Esophagus squamous epithelium (tissue), 5 donors: ENCODE data around the gene DAGLB. TPM values are rescaled to one million over a fixed set of nuclear protein-coding genes. Genes with fewer than 3 reads are reported as not detected.
A peak's percentile ranks its signal among the peaks of the same experiment; 100 is the strongest.

ENCODE experiments used
- DNase-seq: peaks from one replicate; lab custom pipeline; 2025; lab: John Stamatoyannopoulos, UW
- H3K27ac ChIP-seq, 4 donors: fragments of 200-600 bp; sonication (generic); one replicate each; pipeline ENCODE4 v1.5.1; 2016 to 2019; ENCODE audit warnings: mild to moderate bottlenecking in 1 of 4
- H3K27me3 ChIP-seq, 4 donors: fragments of 200-600 bp; sonication (generic); 1 replicate in 3 of 4; 2 replicates in 1 of 4; pipeline versions ENCODE4 v1.5.1 to v1.6.0; 2017 to 2021; ENCODE audit warnings: antibody characterized with exemption in 1 of 4
- H3K36me3 ChIP-seq, 3 donors: fragments of 200-600 bp; sonication (generic); one replicate each; pipeline ENCODE4 v1.5.1; 2016 to 2019
- H3K4me1 ChIP-seq, 3 donors: fragments of 200-600 bp; sonication (generic); one replicate each; pipeline ENCODE4 v1.5.1; 2017 to 2019
- H3K4me3 ChIP-seq, 4 donors: fragments of 200-600 bp; sonication (generic); 1 replicate in 3 of 4; 2 replicates in 1 of 4; pipeline ENCODE4 v1.5.1; 2016 to 2019; ENCODE audit warnings: mild to moderate bottlenecking in 2 of 4, moderate library complexity in 1 of 4
- H3K9me3 ChIP-seq, 3 donors: fragments of 200-600 bp; sonication (generic); one replicate each; pipeline ENCODE4 v1.5.1; 2016 to 2019
- CTCF ChIP-seq, 6 experiments: fragments of 450-650 bp in 4 of 6; fragments of 200-600 bp in 2 of 6; sonication (generic) in 2 of 6; IDR thresholded peaks; one replicate each; pipeline ENCODE4 v1.5.1; 2016 to 2019; ENCODE audit warnings: antibody characterized with exemption in 6 of 6, mild to moderate bottlenecking in 4 of 6, moderate library complexity in 4 of 6
- POLR2A ChIP-seq, 4 donors: fragments of 450-650 bp; IDR thresholded peaks; one replicate each; pipeline ENCODE4 v1.6.1; 2017; ENCODE audit warnings: antibody characterized with exemption in 4 of 4, mild to moderate bottlenecking in 4 of 4, moderate library complexity in 3 of 4
- WGBS, 2 donors: methylation state at CpG; one replicate each; pipeline ENCODE4 v1.1.5; 2018; 5-methylcytosine and 5-hydroxymethylcytosine counted together
- intact Hi-C: fragments of 100-400 bp; cut with DNase I; formaldehyde crosslinking; loops from one replicate; pipeline ENCODE4 v1.15.0; 2022
- total RNA-seq, 4 donors: library from RNA; depleted of rRNA; stranded (reverse); fragments of >200 nt; gene quantifications; one replicate each; pipeline ENCODE4 v1.1.0, GENCODE V29; 2016
- donor health status: DM: yes; HTN: yes; CAD: no.

DAGLB gene
- total RNA-seq, 4 donors from 2014 or later = 7.1 to 12.4 (median 10.6) TPM

- DNase-seq = no peak
- Histone ChIP-seq H3K36me3 (peaks cover 6 to 61% (median 7%) of the 10 kb centered on the region in 3 donors), H3K9me3 (no peaks in the 10 kb centered on the region), H3K27me3 (no peaks in the 10 kb centered on the region), H3K27ac (peak overlapping the region; percentile 76 to 92 (median 86)), H3K4me1 (peaks cover 65 to 100% (median 77%) of the 10 kb centered on the region in 3 donors), H3K4me3 (peak overlapping the region in 1 of 4 donors; percentile 11)
- TF ChIP-seq CTCF (IDR thresholded peaks at IDR 0.05) = no peak
- TF ChIP-seq POLR2A (IDR thresholded peaks at IDR 0.05) = no peak
- intact Hi-C loops = no loop called here
- WGBS, 2 donors = 63 to 68% methylated on average over 20 to 23 of the region's 23 CpGs
These were observed 51.7 kb downstream of the DAGLB start for GRCh38 chr7:6395898-6396595.

- no peak for DNase-seq
- intact Hi-C loops = no loop called here
- Histone ChIP-seq H3K27me3 (no peaks in the 10 kb centered on the region), H3K4me1 (peaks cover 53 to 100% (median 71%) of the 10 kb centered on the region in 3 donors), H3K36me3 (peaks cover 4 to 67% (median 10%) of the 10 kb centered on the region in 3 donors), H3K9me3 (no peaks in the 10 kb centered on the region), H3K27ac (peak overlapping the region; percentile 76 to 92 (median 92)), H3K4me3 (peak overlapping the region in 1 of 4 donors; percentile 11)
- WGBS, 2 donors = 86 to 88% methylated on average over 6 of the region's 6 CpGs
- TF ChIP-seq POLR2A (IDR thresholded peaks at IDR 0.05) (no peak), CTCF (IDR thresholded peaks at IDR 0.05) (no peak)
These were observed 53.6 kb downstream of the DAGLB start for GRCh38 chr7:6394114-6394513.

- Histone ChIP-seq H3K4me1 (peaks cover 49 to 100% (median 68%) of the 10 kb centered on the region in 3 donors), H3K36me3 (peaks cover 4 to 70% (median 13%) of the 10 kb centered on the region in 3 donors), H3K27me3 (no peaks in the 10 kb centered on the region), H3K27ac (peak overlapping the region; percentile 76 to 92 (median 92)), H3K4me3 (peak overlapping the region in 1 of 4 donors; percentile 11), H3K9me3 (no peaks in the 10 kb centered on the region)
- intact Hi-C loops = no loop called here
- WGBS, 2 donors = 84 to 88% methylated on average over 3 of the region's 3 CpGs
- TF ChIP-seq CTCF (IDR thresholded peaks at IDR 0.05) (no peak), POLR2A (IDR thresholded peaks at IDR 0.05) (no peak)
- no peak for DNase-seq
These were observed 54.1 kb downstream of the DAGLB start for GRCh38 chr7:6393667-6394056.

GRCh38 chr7:6392712-6393666 is 54.8 kb downstream of the DAGLB start:
- H3K27me3 ChIP-seq = no peaks in the 10 kb centered on the region
- peaks cover 6 to 76% (median 17%) of the 10 kb centered on the region in 3 donors for H3K36me3 ChIP-seq
- peak overlapping the region; percentile 76 to 92 (median 92) for H3K27ac ChIP-seq
- WGBS, 2 donors = 26 to 52% methylated on average over 5 to 11 of the region's 11 CpGs
- intact Hi-C loops = no loop called here
- H3K9me3 ChIP-seq = no peaks in the 10 kb centered on the region
- DNase-seq = no peak
- H3K4me1 ChIP-seq = peaks cover 45 to 100% (median 65%) of the 10 kb centered on the region in 3 donors
- TF ChIP-seq POLR2A (IDR thresholded peaks at IDR 0.05) = no peak
- no peak for TF ChIP-seq CTCF (IDR thresholded peaks at IDR 0.05)
- no peak overlapping the region for H3K4me3 ChIP-seq
